ENCODE data around the gene NXF1.

GRCh38 chr11:62847767-62848314 is 42.6 kb upstream of the NXF1 start:
- TF ChIP-seq, protein P1, sequence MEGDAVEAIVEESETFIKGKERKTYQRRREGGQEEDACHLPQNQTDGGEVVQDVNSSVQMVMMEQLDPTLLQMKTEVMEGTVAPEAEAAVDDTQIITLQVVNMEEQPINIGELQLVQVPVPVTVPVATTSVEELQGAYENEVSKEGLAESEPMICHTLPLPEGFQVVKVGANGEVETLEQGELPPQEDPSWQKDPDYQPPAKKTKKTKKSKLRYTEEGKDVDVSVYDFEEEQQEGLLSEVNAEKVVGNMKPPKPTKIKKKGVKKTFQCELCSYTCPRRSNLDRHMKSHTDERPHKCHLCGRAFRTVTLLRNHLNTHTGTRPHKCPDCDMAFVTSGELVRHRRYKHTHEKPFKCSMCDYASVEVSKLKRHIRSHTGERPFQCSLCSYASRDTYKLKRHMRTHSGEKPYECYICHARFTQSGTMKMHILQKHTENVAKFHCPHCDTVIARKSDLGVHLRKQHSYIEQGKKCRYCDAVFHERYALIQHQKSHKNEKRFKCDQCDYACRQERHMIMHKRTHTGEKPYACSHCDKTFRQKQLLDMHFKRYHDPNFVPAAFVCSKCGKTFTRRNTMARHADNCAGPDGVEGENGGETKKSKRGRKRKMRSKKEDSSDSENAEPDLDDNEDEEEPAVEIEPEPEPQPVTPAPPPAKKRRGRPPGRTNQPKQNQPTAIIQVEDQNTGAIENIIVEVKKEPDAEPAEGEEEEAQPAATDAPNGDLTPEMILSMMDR (IDR thresholded peaks at IDR 0.05 in 4 of 5, conservative IDR thresholded peaks at IDR 0.05 in 1 of 5), result no peak
- TF ChIP-seq POLR2A (IDR thresholded peaks at IDR 0.05), result no peak

Measured in gastrocnemius medialis (tissue), 4 donors.